B cell (primary cell): ENCODE data around the gene KIAA1217. TPM values are rescaled to one million over a fixed set of nuclear protein-coding genes. Genes with fewer than 3 reads are reported as not detected.

ENCODE experiments used
- ATAC-seq: fragments of 200-7000 bp; cut with Tn5 transposase; one replicate; pipeline ENCODE4 v1.10.0; 2021; ENCODE audit warnings: low read depth, mild to moderate bottlenecking, moderate number of reproducible peaks, moderate library complexity
- CTCF ChIA-PET: fragments of 350-600 bp; sonication (Branson Sonifier 250); formaldehyde crosslinking; loops from one replicate; lab custom pipeline; 2021; ENCODE audit warnings: antibody characterized with exemption, inconsistent platforms; lab: Charles Lee
- POLR2A ChIA-PET: fragments of 350-600 bp; sonication (Branson Sonifier 250); formaldehyde crosslinking; loops from one replicate; lab custom pipeline; 2021; ENCODE audit warnings: antibody characterized with exemption; lab: Charles Lee
- DNase-seq: peaks from one replicate; pipeline ENCODE4 v3.0.0; 2013
- H2AFZ ChIP-seq: 2 replicates; pipeline ENCODE4 v1.6.1; 2012; ENCODE audit warnings: mild to moderate bottlenecking, low read depth, low read length; ENCODE audit not compliant: insufficient read depth, poor library complexity, severe bottlenecking
- H3K27ac ChIP-seq, 2 donors: 1 replicate in 1 of 2; 2 replicates in 1 of 2; pipeline ENCODE4 v1.5.1; 2012 to 2013; ENCODE audit warnings: low read length in 2 of 2, mild to moderate bottlenecking in 2 of 2, moderate library complexity in 1 of 2
- H3K27me3 ChIP-seq, 4 experiments: fragments of 200-600 bp in 1 of 4; sonication (generic) in 1 of 4; replicated peaks in 1 of 4; 1 replicate in 2 of 4; 2 replicates in 2 of 4; pipeline versions ENCODE4 v1.6.1 to v1.7.0; 2013 to 2016; ENCODE audit warnings: low read length in 3 of 4, mild to moderate bottlenecking in 2 of 4, mixed read lengths in 1 of 4, moderate library complexity in 1 of 4; ENCODE audit not compliant: insufficient read depth in 4 of 4, control insufficient read depth in 3 of 4; ENCODE audit errors: control extremely low read depth in 1 of 4
- H3K36me3 ChIP-seq, 2 experiments: replicated peaks in 1 of 2; 1 replicate in 1 of 2; 2 replicates in 1 of 2; pipeline versions ENCODE4 v1.6.1 to v1.7.1; 2013; ENCODE audit warnings: low read length in 1 of 2; ENCODE audit not compliant: insufficient read depth in 2 of 2, control insufficient read depth in 1 of 2; ENCODE audit errors: control extremely low read depth in 1 of 2, extremely low read depth in 1 of 2
- H3K4me1 ChIP-seq, 2 donors: fragments of 200-600 bp in 1 of 2; sonication (generic) in 1 of 2; 1 replicate in 1 of 2; 2 replicates in 1 of 2; pipeline versions ENCODE4 v1.5.1 to v1.6.1; 2013 to 2017; ENCODE audit warnings: low read length in 2 of 2; ENCODE audit not compliant: control insufficient read depth in 2 of 2, insufficient read depth in 2 of 2
- H3K4me2 ChIP-seq: replicated peaks from 2 replicates; pipeline ENCODE3; 2012; ENCODE audit warnings: mild to moderate bottlenecking, low read depth, low read length; ENCODE audit not compliant: poor library complexity, severe bottlenecking
- H3K4me3 ChIP-seq, 5 experiments: fragments of 200-600 bp in 1 of 5; sonication (generic) in 1 of 5; 1 replicate in 3 of 5; 2 replicates in 2 of 5; pipeline versions ENCODE4 v1.5.1 to v1.7.0; 2011 to 2016; ENCODE audit warnings: low read length in 4 of 5, mild to moderate bottlenecking in 4 of 5, low read depth in 2 of 5, control low read depth in 1 of 5, moderate library complexity in 1 of 5; ENCODE audit not compliant: insufficient read depth in 1 of 5; ENCODE audit errors: control extremely low read depth in 1 of 5, extremely low read depth in 1 of 5
- H3K79me2 ChIP-seq: fragments of 200-600 bp; sonication (generic); one replicate; pipeline ENCODE4 v1.6.0; 2016; ENCODE audit warnings: low read length; ENCODE audit not compliant: control insufficient read depth, insufficient read depth
- H3K9ac ChIP-seq: fragments of 200-600 bp; sonication (generic); 2 replicates; pipeline ENCODE4 v1.6.1; 2017; ENCODE audit warnings: mild to moderate bottlenecking, low read length, moderate library complexity
- H3K9me3 ChIP-seq, 3 donors: one replicate each; pipeline versions ENCODE4 v1.6.1 to v1.7.1; 2013; ENCODE audit warnings: low read length in 2 of 3; ENCODE audit not compliant: control insufficient read depth in 2 of 3, insufficient read depth in 1 of 3; ENCODE audit errors: control extremely low read depth in 1 of 3
- H4K20me1 ChIP-seq: 2 replicates; pipeline ENCODE4 v1.6.0; 2012; ENCODE audit warnings: mild to moderate bottlenecking, low read length; ENCODE audit not compliant: insufficient read depth, control insufficient read depth, poor library complexity, severe bottlenecking
- H3K27ac Mint-ChIP-seq: one replicate; pipeline ENCODE4 v1.8.0; 2021; ENCODE audit warnings: mixed read lengths
- H3K27me3 Mint-ChIP-seq: one replicate; pipeline ENCODE4 v1.8.0; 2021; ENCODE audit warnings: mixed read lengths
- H3K4me1 Mint-ChIP-seq: one replicate; pipeline ENCODE4 v1.8.0; 2021; ENCODE audit warnings: mixed read lengths
- H3K4me3 Mint-ChIP-seq: one replicate; pipeline ENCODE4 v1.8.0; 2021; ENCODE audit warnings: mixed read lengths
- H3K9me3 Mint-ChIP-seq: one replicate; pipeline ENCODE4 v1.8.0; 2022; ENCODE audit warnings: mixed read lengths; ENCODE audit not compliant: insufficient read depth
- CTCF ChIP-seq: fragments of 200-600 bp; IDR thresholded peaks from one replicate; pipeline ENCODE4 v1.8.0; 2022; ENCODE audit warnings: antibody characterized with exemption, mild to moderate bottlenecking
- EZH2 ChIP-seq: IDR thresholded peaks from 2 replicates; pipeline ENCODE4 v1.6.1; 2012; ENCODE audit warnings: borderline replicate concordance, low read depth, mild to moderate bottlenecking, moderate library complexity, low read length; ENCODE audit not compliant: insufficient read depth, poor library complexity, severe bottlenecking
- WGBS: methylation state at CpG from one replicate; pipeline ENCODE4 v1.1.5; 2013; ENCODE audit warnings: missing lambda C conversion rate; ENCODE audit not compliant: insufficient coverage; 5-methylcytosine and 5-hydroxymethylcytosine counted together
- intact Hi-C: fragments of 100-400 bp; cut with micrococcal nuclease; formaldehyde crosslinking; loops from one replicate; pipeline ENCODE4 v1.10.0; 2022
- polyA plus RNA-seq: library from polyadenylated mRNA; depleted of rRNA; stranded (reverse); fragments of >200 nt; gene quantifications from 2 replicates; pipeline ENCODE4 v1.2.3, GENCODE V29; 2012
- total RNA-seq, 2 donors: library from RNA; stranded (reverse); fragments of 120-200 nt in 1 of 2; gene quantifications; 1 replicate in 1 of 2; 2 replicates in 1 of 2; pipeline versions ENCODE4 v1.2.3 to v1.2.4, GENCODE V29; 2013 to 2022

The KIAA1217 gene
- total and polyA plus RNA-seq, 2 donors (not counting 1 experiment from before 2014, with no cell fraction given): 0.67 TPM; not detected in 1

- no peak overlapping the region for H3K9ac ChIP-seq
- H2AFZ ChIP-seq: no peak overlapping the region
- H3K79me2 ChIP-seq: no peaks in the 10 kb centered on the region
- H3K27me3 ChIP-seq: no peaks in the 10 kb centered on the region
- Mint-ChIP-seq H3K9me3 (no peaks in the 10 kb centered on the region), H3K27me3 (no peaks in the 10 kb centered on the region), H3K4me3 (no peak overlapping the region), H3K27ac (no peak overlapping the region), H3K4me1 (no peaks in the 10 kb centered on the region)
- WGBS: no CpG with 5 or more reads among the region's 1 CpG
- CTCF ChIA-PET: no interaction called here
- DNase-seq (no peak), ATAC-seq (no peak)
- no peaks in the 10 kb centered on the region for H3K36me3 ChIP-seq
- no peak overlapping the region for H3K4me3 ChIP-seq
- H3K27ac ChIP-seq: no peak overlapping the region
- H3K4me1 ChIP-seq: no peaks in the 10 kb centered on the region
- H3K4me2 ChIP-seq: no peak overlapping the region
- H4K20me1 ChIP-seq: no peaks in the 10 kb centered on the region
- POLR2A ChIA-PET: no interaction called here
- peaks cover 0 to 4% (median 0%) of the 10 kb centered on the region in 3 donors for H3K9me3 ChIP-seq
- intact Hi-C loops: no loop called here
- TF ChIP-seq CTCF: no peak
- TF ChIP-seq EZH2: no peak
Measured at GRCh38 chr10:24435374-24435773, 226.4 kb downstream of the KIAA1217 start.

GRCh38 chr10:24437302-24437701 lies 228.4 kb downstream of the KIAA1217 start:
- ATAC-seq: no peak
- 100% methylated on average over 2 of the region's 5 CpGs for WGBS
- Mint-ChIP-seq H3K27me3 (no peaks in the 10 kb centered on the region), H3K27ac (no peak overlapping the region), H3K4me3 (no peak overlapping the region), H3K4me1 (no peaks in the 10 kb centered on the region), H3K9me3 (no peaks in the 10 kb centered on the region)
- Histone ChIP-seq H2AFZ (no peak overlapping the region), H3K4me3 (no peak overlapping the region), H3K9ac (no peak overlapping the region), H3K36me3 (no peaks in the 10 kb centered on the region), H4K20me1 (no peaks in the 10 kb centered on the region), H3K9me3 (peaks cover 0 to 4% (median 0%) of the 10 kb centered on the region in 3 donors), H3K4me1 (no peaks in the 10 kb centered on the region), H3K79me2 (no peaks in the 10 kb centered on the region), H3K27ac (no peak overlapping the region), H3K27me3 (no peaks in the 10 kb centered on the region), H3K4me2 (no peak overlapping the region)
- no peak for TF ChIP-seq EZH2
- TF ChIP-seq CTCF: no peak
- CTCF ChIA-PET: no interaction called here
- POLR2A ChIA-PET: no interaction called here
- intact Hi-C loops: no loop called here
- DNase-seq: no peak
